Aorta (tissue), 5 donors: ENCODE data around the gene ACBD6. TPM values are rescaled to one million over a fixed set of nuclear protein-coding genes. Genes with fewer than 3 reads are reported as not detected.

Experiments used
- ATAC-seq: fragments of 200-7000 bp; cut with Tn5 transposase; one replicate; pipeline ENCODE4 v1.9.1; 2022; ENCODE audit warnings: moderate library complexity; ENCODE audit not compliant: low FRiP score
- DNase-seq, 2 donors: peaks; one replicate each; pipeline ENCODE4 v3.0.0-alpha.2; 2020
- H3K27ac ChIP-seq, 2 donors: one replicate each; pipeline ENCODE4 v1.5.1; 2013; ENCODE audit warnings: low read length in 2 of 2, mild to moderate bottlenecking in 2 of 2, moderate library complexity in 2 of 2, control low read depth in 1 of 2, inconsistent platforms in 1 of 2, low read depth in 1 of 2
- H3K27me3 ChIP-seq, 2 donors: one replicate each; pipeline ENCODE4 v1.6.1; 2013; ENCODE audit warnings: control low read depth in 1 of 2, low read length in 1 of 2, mild to moderate bottlenecking in 1 of 2, moderate library complexity in 1 of 2; ENCODE audit not compliant: insufficient read depth in 2 of 2, control insufficient read depth in 1 of 2
- H3K36me3 ChIP-seq, 2 donors: one replicate each; pipeline ENCODE4 v1.6.1; 2013; ENCODE audit warnings: control low read depth in 1 of 2, low read length in 1 of 2, mild to moderate bottlenecking in 1 of 2; ENCODE audit not compliant: insufficient read depth in 2 of 2, control insufficient read depth in 1 of 2
- H3K4me1 ChIP-seq, 2 donors: one replicate each; pipeline ENCODE4 v1.6.1; 2013; ENCODE audit warnings: low read length in 2 of 2, control low read depth in 1 of 2, mild to moderate bottlenecking in 1 of 2, moderate library complexity in 1 of 2; ENCODE audit not compliant: insufficient read depth in 2 of 2, control insufficient read depth in 1 of 2
- H3K4me3 ChIP-seq, 2 donors: one replicate each; pipeline ENCODE4 v1.5.1; 2013; ENCODE audit warnings: low read length in 2 of 2, control low read depth in 1 of 2, mild to moderate bottlenecking in 1 of 2
- H3K9me3 ChIP-seq: one replicate; pipeline ENCODE4 v1.6.1; 2013; ENCODE audit warnings: mild to moderate bottlenecking, low read length; ENCODE audit not compliant: control insufficient read depth
- WGBS, 2 donors: extraction: QIAGEN DNeasy Blood & Tissue Kit; methylation state at CpG; one replicate each; pipeline ENCODE4 v1.1.7; 2013; 5-methylcytosine and 5-hydroxymethylcytosine counted together
- intact Hi-C, 2 donors: fragments of 100-400 bp; cut with DNase I; formaldehyde crosslinking; loops; one replicate each; pipeline versions ENCODE4 v1.14.2 to v1.15.0; 2022
- polyA plus RNA-seq, 2 donors: library from polyadenylated mRNA; stranded (reverse); fragments of 200-250 nt; gene quantifications; one replicate each; pipeline ENCODE4 v1.2.3, GENCODE V29; 2013
- total RNA-seq, 2 donors: library from RNA; stranded (reverse); fragmentation: NEBNext Ultra II Directional; extraction: Animal tissue kit (Norgen Biotek cat#: 25700); gene quantifications; one replicate each; pipeline ENCODE4 v1.2.1, GENCODE V29; 2021
- donor health status: healthy with polysubstance abuse.
- donor health status: Bipolar disorder and iron deficiency.
- donor health status: DM: no; HTN: no; CAD: no.
- donor health status: DM: no; HTN: no; CAD: no.
- donor health status: DM: yes; HTN: yes; CAD: no.

ACBD6 gene
- total and polyA plus RNA-seq, 4 donors, result 27.7 to 53.1 (median 30.8) TPM

DNA sequence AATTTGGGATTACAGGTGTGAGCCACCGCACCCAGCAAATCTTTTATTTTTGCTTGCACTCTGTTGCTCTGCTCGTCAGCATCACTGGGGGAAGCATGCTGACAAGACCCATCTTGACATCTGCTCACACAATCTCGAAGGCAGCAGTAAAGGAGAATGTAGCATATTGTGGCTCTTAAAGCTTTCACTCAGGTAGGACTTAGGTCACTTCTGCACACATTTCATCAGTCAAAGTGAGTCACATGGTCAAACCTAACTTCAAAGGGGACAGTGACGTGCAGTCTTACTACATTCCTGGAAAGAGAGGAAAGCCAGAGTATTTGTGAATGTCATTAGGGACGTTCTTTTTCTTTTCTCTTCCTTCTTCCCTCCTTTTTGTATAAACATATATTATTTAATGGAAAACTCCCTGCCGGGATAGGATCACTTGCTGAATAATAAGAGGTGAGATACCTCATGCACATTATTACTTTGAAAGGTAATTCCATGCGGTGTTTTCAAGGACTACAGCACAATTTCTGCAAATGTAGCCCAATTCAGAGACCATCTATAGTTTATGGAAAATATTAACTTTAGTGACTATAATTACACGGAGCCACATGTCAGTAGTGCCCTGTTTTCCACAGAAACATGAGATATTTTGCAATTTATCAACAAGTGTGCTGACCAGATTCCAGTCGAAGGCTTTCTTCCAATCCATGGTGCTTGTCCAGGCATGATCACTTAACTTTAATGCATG is 19.3 kb upstream of the ACBD6 start:
- intact Hi-C loops, result loop anchor here in 1 of 2 donors (10.0 kb wide), 1 partner anchor 633 kb away; no protein-coding TSS in a partner anchor
- H3K36me3 ChIP-seq, result no peaks in the 10 kb centered on the region
- no peak for DNase-seq
- no peaks in the 10 kb centered on the region for H3K27me3 ChIP-seq
- 58 to 67% methylated on average over 9 of the region's 9 CpGs for WGBS, 2 donors
- peaks cover 2 to 6% of the 10 kb centered on the region in 2 donors for H3K4me1 ChIP-seq
- no peak overlapping the region for H3K4me3 ChIP-seq
- H3K27ac ChIP-seq, result no peak overlapping the region
- no peak for ATAC-seq
- H3K9me3 ChIP-seq, result no peaks in the 10 kb centered on the region

- no peak overlapping the region for H3K27ac ChIP-seq
- DNase-seq, result no peak
- WGBS, 2 donors, result 51 to 60% methylated on average over 4 of the region's 4 CpGs
- H3K27me3 ChIP-seq, result no peaks in the 10 kb centered on the region
- H3K36me3 ChIP-seq, result no peaks in the 10 kb centered on the region
- intact Hi-C loops, result loop anchor here (5.0 to 10.0 kb wide), 3 partner anchors 107 to 635 kb away; no protein-coding TSS in a partner anchor
- H3K4me1 ChIP-seq, result no peaks in the 10 kb centered on the region
- ATAC-seq, result no peak
- no peak overlapping the region for H3K4me3 ChIP-seq
- H3K9me3 ChIP-seq, result no peaks in the 10 kb centered on the region
Measured at GRCh38 chr1:180519846-180520245, 17.5 kb upstream of the ACBD6 start.

DNA sequence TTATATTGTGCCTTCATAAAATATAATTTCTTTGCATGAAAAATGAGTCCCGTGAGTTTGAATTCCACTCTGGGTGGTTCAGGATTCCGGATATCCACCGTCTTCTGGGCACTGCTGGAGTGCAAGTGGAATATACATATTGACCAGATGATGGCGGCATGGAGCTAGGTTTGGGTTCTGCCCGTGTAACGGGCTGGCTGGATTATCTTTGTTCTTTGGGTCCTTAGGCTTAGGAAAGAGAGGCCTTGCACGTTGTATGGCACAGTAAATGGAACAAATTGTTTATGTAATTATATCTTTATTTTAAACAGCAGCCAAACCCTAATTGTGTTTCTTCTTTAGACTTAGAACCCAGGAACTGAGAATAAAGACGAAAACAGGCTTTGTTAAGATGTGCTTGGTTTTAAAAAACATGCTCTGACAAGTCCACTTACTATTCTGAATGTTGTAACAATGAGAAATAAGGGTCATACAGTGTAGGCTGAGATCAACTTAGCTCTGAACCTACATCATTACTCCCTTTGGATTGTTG is 13.5 kb upstream of the ACBD6 start:
- Histone ChIP-seq H3K27ac (no peak overlapping the region), H3K36me3 (no peaks in the 10 kb centered on the region), H3K4me1 (no peaks in the 10 kb centered on the region), H3K27me3 (no peaks in the 10 kb centered on the region), H3K9me3 (no peaks in the 10 kb centered on the region), H3K4me3 (no peak overlapping the region)
- DNase-seq (peak in 1 of 2 donors; percentile 61), ATAC-seq (peak; percentile 96)
- WGBS, 2 donors, result 7% methylated on average over 8 of the region's 8 CpGs
- intact Hi-C loops, result loop anchor here (5.0 kb wide), 2 partner anchors 111 to 346 kb away; no protein-coding TSS in a partner anchor

GRCh38 chr1:180515364-180515763 is 13.0 kb upstream of the ACBD6 start:
- no peaks in the 10 kb centered on the region for H3K27me3 ChIP-seq
- no peaks in the 10 kb centered on the region for H3K36me3 ChIP-seq
- H3K4me3 ChIP-seq, result no peak overlapping the region
- no peak for DNase-seq
- intact Hi-C loops, result loop anchor here (5.0 kb wide), 2 partner anchors 112 to 347 kb away; no protein-coding TSS in a partner anchor
- no peaks in the 10 kb centered on the region for H3K4me1 ChIP-seq
- H3K9me3 ChIP-seq, result no peaks in the 10 kb centered on the region
- no peak for ATAC-seq
- 32 to 36% methylated on average over 3 of the region's 3 CpGs for WGBS, 2 donors
- H3K27ac ChIP-seq, result no peak overlapping the region

DNA sequence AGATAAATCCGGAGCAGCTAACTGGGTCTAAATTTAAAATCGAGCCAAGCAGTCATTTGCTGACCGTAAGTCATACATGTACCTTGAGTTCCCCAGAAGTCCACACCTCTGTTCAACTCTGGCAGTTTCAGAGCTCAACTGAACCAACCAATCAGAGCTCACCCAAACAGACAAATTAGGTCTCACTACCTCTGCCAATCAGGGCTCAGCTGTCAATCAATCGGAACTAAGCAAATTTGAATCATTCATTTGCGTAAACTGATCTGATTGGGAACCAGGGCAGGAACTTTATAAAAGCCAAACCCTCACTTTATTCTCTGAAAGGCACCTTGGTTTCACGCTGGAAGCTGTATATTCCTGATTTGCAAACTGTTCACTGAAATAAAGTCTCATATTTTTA is 11.2 kb upstream of the ACBD6 start:
- H3K36me3 ChIP-seq, result no peaks in the 10 kb centered on the region
- no peak overlapping the region for H3K27ac ChIP-seq
- H3K4me1 ChIP-seq, result no peaks in the 10 kb centered on the region
- 81 to 82% methylated on average over 6 of the region's 6 CpGs for WGBS, 2 donors
- no peaks in the 10 kb centered on the region for H3K9me3 ChIP-seq
- ATAC-seq (no peak), DNase-seq (no peak)
- intact Hi-C loops, result no loop called here
- H3K4me3 ChIP-seq, result no peak overlapping the region
- no peaks in the 10 kb centered on the region for H3K27me3 ChIP-seq

DNA sequence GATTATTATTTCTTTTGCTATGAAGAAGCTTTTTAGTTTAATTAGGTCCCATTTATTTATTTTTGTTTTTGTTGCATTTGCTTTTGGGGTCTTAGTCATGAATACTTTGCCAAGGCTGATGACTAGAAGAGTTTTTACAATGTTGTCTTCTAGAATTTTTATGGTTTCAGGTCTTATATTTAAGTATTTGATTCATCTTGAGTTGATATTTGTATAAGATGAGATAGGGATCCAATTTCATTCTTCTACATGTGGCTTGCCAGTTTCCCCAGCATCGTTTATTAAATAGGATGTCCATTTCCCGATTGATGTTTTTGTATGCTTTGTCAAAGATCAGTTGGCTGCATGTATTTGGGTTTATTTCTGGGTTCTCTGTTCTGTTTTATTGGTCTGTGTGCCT is 8.5 kb upstream of the ACBD6 start:
- DNase-seq (no peak), ATAC-seq (no peak)
- Histone ChIP-seq H3K27me3 (no peaks in the 10 kb centered on the region), H3K36me3 (no peaks in the 10 kb centered on the region), H3K9me3 (no peaks in the 10 kb centered on the region), H3K4me3 (no peak overlapping the region), H3K4me1 (no peaks in the 10 kb centered on the region), H3K27ac (no peak overlapping the region)
- 93 to 98% methylated on average over 2 of the region's 2 CpGs for WGBS, 2 donors
- intact Hi-C loops, result no loop called here

- Histone ChIP-seq H3K4me3 (no peak overlapping the region), H3K36me3 (no peaks in the 10 kb centered on the region), H3K27ac (no peak overlapping the region), H3K27me3 (no peaks in the 10 kb centered on the region), H3K9me3 (no peaks in the 10 kb centered on the region), H3K4me1 (no peaks in the 10 kb centered on the region)
- DNase-seq (no peak), ATAC-seq (peak; percentile 54)
- intact Hi-C loops, result no loop called here
- 95 to 97% methylated on average over 21 of the region's 21 CpGs for WGBS, 2 donors
Measured at GRCh38 chr1:180508725-180509097, 6.3 kb upstream of the ACBD6 start.

- intact Hi-C loops, result no loop called here
- WGBS, 2 donors, result 87 to 91% methylated on average over 15 of the region's 15 CpGs
- no peak for DNase-seq
- ATAC-seq, result no peak
- Histone ChIP-seq H3K4me1 (no peaks in the 10 kb centered on the region), H3K4me3 (no peak overlapping the region), H3K9me3 (no peaks in the 10 kb centered on the region), H3K27me3 (no peaks in the 10 kb centered on the region), H3K36me3 (no peaks in the 10 kb centered on the region), H3K27ac (no peak overlapping the region)
Measured at GRCh38 chr1:180507795-180508724, 5.7 kb upstream of the ACBD6 start.
